Caco-2 (cell line): ENCODE data around the gene PRR19. TPM values are rescaled to one million over a fixed set of nuclear protein-coding genes. Genes with fewer than 3 reads are reported as not detected.

ENCODE experiments used
- BruUV-seq: library from RNA; stranded (reverse); fragments of 400-500 nt; replicated peaks from 2 replicates; lab custom pipeline; 2021; lab: Mats Ljungman, UMichigan
- CTCF ChIA-PET: fragments of 300-600 bp; sonication (Branson Sonifier 250); formaldehyde crosslinking; loops from one replicate; lab custom pipeline; 2022; ENCODE audit warnings: antibody characterized with exemption; lab: Charles Lee
- POLR2A ChIA-PET: fragments of 300-600 bp; sonication (Branson Sonifier 250); formaldehyde crosslinking; loops from one replicate; lab custom pipeline; 2022; ENCODE audit warnings: antibody characterized with exemption; lab: Charles Lee
- DNase-seq, 2 experiments: peaks; one replicate each; pipeline versions ENCODE4 v3.0.0 to v3.0.0-alpha.2; 2020 to 2022
- H3K27me3 ChIP-seq: replicated peaks from 2 replicates; pipeline ENCODE4 v1.6.0; 2011; ENCODE audit warnings: low read length; ENCODE audit not compliant: control insufficient read depth, insufficient read depth
- H3K36me3 ChIP-seq: 2 replicates; pipeline ENCODE4 v1.5.1; 2011; ENCODE audit warnings: low read length; ENCODE audit not compliant: control insufficient read depth, insufficient read depth
- H3K4me1 ChIP-seq: fragments of 250-450 bp; sonication (Bioruptor Pico); 2 replicates; pipeline ENCODE4 v1.5.1; 2020; ENCODE audit warnings: mild to moderate bottlenecking
- H3K4me3 ChIP-seq: 2 replicates; pipeline ENCODE4 v1.5.1; 2011; ENCODE audit warnings: low read depth, mild to moderate bottlenecking, control low read depth, low read length
- H3K9me3 ChIP-seq: fragments of 250-450 bp; sonication (Bioruptor Pico); 2 replicates; pipeline ENCODE4 v1.5.1; 2020; ENCODE audit warnings: mild to moderate bottlenecking, moderate library complexity
- H3K27ac Mint-ChIP-seq: one replicate; pipeline ENCODE4 v1.8.0; 2022; ENCODE audit warnings: mixed read lengths; ENCODE audit not compliant: unreplicated experiment
- H3K27me3 Mint-ChIP-seq: one replicate; pipeline ENCODE4 v1.8.0; 2022; ENCODE audit warnings: mixed read lengths; ENCODE audit not compliant: insufficient read depth, unreplicated experiment
- H3K36me3 Mint-ChIP-seq: one replicate; pipeline ENCODE4 v1.8.0; 2022; ENCODE audit warnings: mild to moderate bottlenecking, mixed read lengths; ENCODE audit not compliant: insufficient read depth, unreplicated experiment
- H3K4me1 Mint-ChIP-seq: one replicate; pipeline ENCODE4 v1.8.0; 2022; ENCODE audit warnings: low read depth, mixed read lengths; ENCODE audit not compliant: unreplicated experiment
- H3K4me3 Mint-ChIP-seq: one replicate; pipeline ENCODE4 v1.8.0; 2022; ENCODE audit warnings: mild to moderate bottlenecking, moderate library complexity, mixed read lengths; ENCODE audit not compliant: unreplicated experiment
- H3K9me3 Mint-ChIP-seq: one replicate; pipeline ENCODE4 v1.8.0; 2022; ENCODE audit warnings: mixed read lengths; ENCODE audit not compliant: unreplicated experiment
- intact Hi-C: fragments of 100-400 bp; cut with micrococcal nuclease; formaldehyde crosslinking; loops from one replicate; pipeline ENCODE4 v1.10.0; 2022; ENCODE audit not compliant: unreplicated experiment
- total RNA-seq: library from RNA; stranded (reverse); gene quantifications from 2 replicates; pipeline ENCODE4 v1.2.3, GENCODE V29; 2022
- TF ChIP-seq, protein P1 (sequence below), 2 experiments: fragments of 200-600 bp in 1 of 2; IDR thresholded peaks; 1 replicate in 1 of 2; 2 replicates in 1 of 2; pipeline versions ENCODE4 v1.5.1 to v1.8.0; 2011 to 2022; ENCODE audit warnings: antibody characterized with exemption in 1 of 2, control low read depth in 1 of 2, inconsistent platforms in 1 of 2, low read depth in 1 of 2, low read length in 1 of 2, mild to moderate bottlenecking in 1 of 2, moderate library complexity in 1 of 2; ENCODE audit not compliant: insufficient read depth in 1 of 2, severe bottlenecking in 1 of 2, unreplicated experiment in 1 of 2

The PRR19 gene
- total RNA-seq, 1 experiment from 2014 or later: 2.8 TPM

DNA sequence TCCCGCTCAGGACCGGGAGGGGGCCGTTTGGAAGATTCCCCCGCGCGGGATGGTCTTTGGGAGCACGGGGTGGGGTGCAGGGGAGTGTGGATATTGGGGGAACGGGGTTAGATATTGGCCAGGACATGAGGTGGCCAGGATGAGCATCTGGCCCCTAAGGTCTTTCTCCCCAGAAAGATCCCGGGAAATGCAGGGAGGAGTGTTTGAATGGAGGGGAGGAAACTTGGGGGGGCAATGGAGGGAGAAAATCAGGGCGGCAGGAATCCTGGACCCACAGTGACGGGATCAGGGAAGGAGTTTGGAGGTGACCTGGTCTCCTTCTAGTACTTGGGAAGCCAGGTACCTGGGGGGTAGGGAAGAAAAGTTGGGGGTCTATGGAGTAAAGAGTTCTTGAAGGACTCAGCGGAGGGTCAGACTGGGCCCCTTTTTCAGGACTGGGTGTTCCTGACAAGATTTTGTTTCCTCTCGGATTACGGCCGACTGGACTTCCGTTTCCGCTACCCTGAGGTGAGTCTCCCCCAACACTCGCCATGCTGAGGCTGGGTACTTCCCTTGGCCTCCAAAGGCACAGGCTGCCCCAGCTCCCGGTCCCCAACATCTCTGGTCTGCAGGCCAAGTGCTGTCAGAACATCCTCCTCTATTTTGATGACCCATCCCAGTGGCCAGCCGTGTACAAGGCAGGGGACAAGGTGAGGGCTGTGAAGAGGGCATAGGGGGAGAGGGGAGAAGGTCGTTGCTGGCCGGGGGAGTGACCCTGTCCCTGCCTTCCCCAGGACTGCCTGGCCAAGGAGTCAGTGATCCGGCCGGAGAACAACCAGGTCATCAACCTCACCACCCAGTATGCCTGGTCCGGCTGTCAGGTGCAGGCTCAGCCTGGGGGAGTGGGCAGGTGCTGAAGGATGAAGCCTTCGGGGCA, 12.2 kb downstream of the PRR19 start:
- Mint-ChIP-seq H3K27ac (no peak overlapping the region), H3K27me3 (peaks cover 11% of the 10 kb centered on the region), H3K4me3 (peak overlapping the region; percentile 66), H3K9me3 (no peaks in the 10 kb centered on the region), H3K4me1 (no peaks in the 10 kb centered on the region), H3K36me3 (no peaks in the 10 kb centered on the region)
- TF ChIP-seq, protein P1, sequence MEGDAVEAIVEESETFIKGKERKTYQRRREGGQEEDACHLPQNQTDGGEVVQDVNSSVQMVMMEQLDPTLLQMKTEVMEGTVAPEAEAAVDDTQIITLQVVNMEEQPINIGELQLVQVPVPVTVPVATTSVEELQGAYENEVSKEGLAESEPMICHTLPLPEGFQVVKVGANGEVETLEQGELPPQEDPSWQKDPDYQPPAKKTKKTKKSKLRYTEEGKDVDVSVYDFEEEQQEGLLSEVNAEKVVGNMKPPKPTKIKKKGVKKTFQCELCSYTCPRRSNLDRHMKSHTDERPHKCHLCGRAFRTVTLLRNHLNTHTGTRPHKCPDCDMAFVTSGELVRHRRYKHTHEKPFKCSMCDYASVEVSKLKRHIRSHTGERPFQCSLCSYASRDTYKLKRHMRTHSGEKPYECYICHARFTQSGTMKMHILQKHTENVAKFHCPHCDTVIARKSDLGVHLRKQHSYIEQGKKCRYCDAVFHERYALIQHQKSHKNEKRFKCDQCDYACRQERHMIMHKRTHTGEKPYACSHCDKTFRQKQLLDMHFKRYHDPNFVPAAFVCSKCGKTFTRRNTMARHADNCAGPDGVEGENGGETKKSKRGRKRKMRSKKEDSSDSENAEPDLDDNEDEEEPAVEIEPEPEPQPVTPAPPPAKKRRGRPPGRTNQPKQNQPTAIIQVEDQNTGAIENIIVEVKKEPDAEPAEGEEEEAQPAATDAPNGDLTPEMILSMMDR (IDR thresholded peaks at IDR 0.05; ENCODE audit: insufficient read depth in 1 of 2, low read depth in 1 of 2, low read length in 1 of 2, severe bottlenecking in 1 of 2, unreplicated experiment in 1 of 2): peak in 1 of 2 experiments; percentile 21
- H3K4me3 ChIP-seq: peak overlapping the region; percentile 48
- BruUV-seq: no TSS peak
- CTCF ChIA-PET: interaction anchor here (1.2 kb wide), 2 partner anchors 9 to 12 kb away, joined by 3 to 4 read pairs; partner anchors contain the start of gene PAFAH1B3
- no peaks in the 10 kb centered on the region for H3K36me3 ChIP-seq
- no peaks in the 10 kb centered on the region for H3K27me3 ChIP-seq
- 0 out of 2 replicates have a peak, but pooled peaks cover 5% of the 10 kb centered on the region for H3K4me1 ChIP-seq
- no peak for DNase-seq
- no peaks in the 10 kb centered on the region for H3K9me3 ChIP-seq
- POLR2A ChIA-PET: no interaction called here
- intact Hi-C loops: no loop called here

DNA sequence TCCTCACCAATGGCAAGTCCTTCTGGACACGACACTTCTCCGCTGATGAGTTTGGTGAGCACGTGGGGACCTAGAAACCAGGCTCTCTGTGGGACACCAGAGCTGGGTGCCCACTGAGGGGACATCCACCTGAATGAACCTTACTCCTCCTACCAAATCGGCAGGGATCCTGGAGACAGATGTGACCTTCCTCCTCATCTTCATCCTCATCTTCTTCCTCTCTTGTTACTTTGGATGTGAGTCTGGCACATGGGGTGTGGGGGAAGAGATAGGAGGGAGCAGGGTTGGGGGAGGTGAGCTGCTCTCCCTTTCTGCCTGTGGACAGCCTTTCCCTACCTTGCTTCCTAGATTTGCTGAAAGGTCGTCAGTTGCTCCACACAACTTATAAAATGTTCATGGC, 13.1 kb downstream of the PRR19 start:
- ChIA-PET CTCF (no interaction called here), POLR2A (no interaction called here)
- no peaks in the 10 kb centered on the region for H3K36me3 ChIP-seq
- Mint-ChIP-seq H3K36me3 (no peaks in the 10 kb centered on the region), H3K4me3 (no peak overlapping the region), H3K27me3 (peaks cover 11% of the 10 kb centered on the region), H3K9me3 (no peaks in the 10 kb centered on the region), H3K4me1 (no peaks in the 10 kb centered on the region), H3K27ac (no peak overlapping the region)
- no TSS peak for BruUV-seq
- H3K4me1 ChIP-seq: 0 out of 2 replicates have a peak, but pooled peaks cover 5% of the 10 kb centered on the region
- H3K4me3 ChIP-seq: no peak overlapping the region
- TF ChIP-seq, protein P1 (IDR thresholded peaks at IDR 0.05; ENCODE audit: insufficient read depth in 1 of 2, low read depth in 1 of 2, low read length in 1 of 2, severe bottlenecking in 1 of 2, unreplicated experiment in 1 of 2): no peak
- H3K27me3 ChIP-seq: no peaks in the 10 kb centered on the region
- DNase-seq: no peak
- H3K9me3 ChIP-seq: no peaks in the 10 kb centered on the region
- intact Hi-C loops: no loop called here

GRCh38 chr19:42316223-42317211, 14.6 kb downstream of the PRR19 start:
- Mint-ChIP-seq H3K9me3 (no peaks in the 10 kb centered on the region), H3K27me3 (peaks cover 12% of the 10 kb centered on the region), H3K27ac (no peak overlapping the region), H3K4me1 (no peaks in the 10 kb centered on the region), H3K4me3 (no peak overlapping the region), H3K36me3 (no peaks in the 10 kb centered on the region)
- no peak overlapping the region for H3K4me3 ChIP-seq
- no peaks in the 10 kb centered on the region for H3K9me3 ChIP-seq
- H3K36me3 ChIP-seq: no peaks in the 10 kb centered on the region
- no TSS peak for BruUV-seq
- POLR2A ChIA-PET: no interaction called here
- intact Hi-C loops: no loop called here
- 0 out of 2 replicates have a peak, but pooled peaks cover 5% of the 10 kb centered on the region for H3K4me1 ChIP-seq
- DNase-seq: no peak
- CTCF ChIA-PET: no interaction called here
- no peaks in the 10 kb centered on the region for H3K27me3 ChIP-seq
- TF ChIP-seq, protein P1 (IDR thresholded peaks at IDR 0.05; ENCODE audit: insufficient read depth in 1 of 2, low read depth in 1 of 2, low read length in 1 of 2, severe bottlenecking in 1 of 2, unreplicated experiment in 1 of 2): no peak
